Eye (tissue), 1 donor: ENCODE data around the gene TMEM239.
"Not testable (repeated sequence)": the region's sequence is repeated elsewhere in the genome, so short reads cannot be mapped to it uniquely, and the experiment has no call there.

Experiments
- DNase-seq: peaks from one replicate; pipeline ENCODE4 v3.0.0-alpha.2; 2015

Gene TMEM239

DNA sequence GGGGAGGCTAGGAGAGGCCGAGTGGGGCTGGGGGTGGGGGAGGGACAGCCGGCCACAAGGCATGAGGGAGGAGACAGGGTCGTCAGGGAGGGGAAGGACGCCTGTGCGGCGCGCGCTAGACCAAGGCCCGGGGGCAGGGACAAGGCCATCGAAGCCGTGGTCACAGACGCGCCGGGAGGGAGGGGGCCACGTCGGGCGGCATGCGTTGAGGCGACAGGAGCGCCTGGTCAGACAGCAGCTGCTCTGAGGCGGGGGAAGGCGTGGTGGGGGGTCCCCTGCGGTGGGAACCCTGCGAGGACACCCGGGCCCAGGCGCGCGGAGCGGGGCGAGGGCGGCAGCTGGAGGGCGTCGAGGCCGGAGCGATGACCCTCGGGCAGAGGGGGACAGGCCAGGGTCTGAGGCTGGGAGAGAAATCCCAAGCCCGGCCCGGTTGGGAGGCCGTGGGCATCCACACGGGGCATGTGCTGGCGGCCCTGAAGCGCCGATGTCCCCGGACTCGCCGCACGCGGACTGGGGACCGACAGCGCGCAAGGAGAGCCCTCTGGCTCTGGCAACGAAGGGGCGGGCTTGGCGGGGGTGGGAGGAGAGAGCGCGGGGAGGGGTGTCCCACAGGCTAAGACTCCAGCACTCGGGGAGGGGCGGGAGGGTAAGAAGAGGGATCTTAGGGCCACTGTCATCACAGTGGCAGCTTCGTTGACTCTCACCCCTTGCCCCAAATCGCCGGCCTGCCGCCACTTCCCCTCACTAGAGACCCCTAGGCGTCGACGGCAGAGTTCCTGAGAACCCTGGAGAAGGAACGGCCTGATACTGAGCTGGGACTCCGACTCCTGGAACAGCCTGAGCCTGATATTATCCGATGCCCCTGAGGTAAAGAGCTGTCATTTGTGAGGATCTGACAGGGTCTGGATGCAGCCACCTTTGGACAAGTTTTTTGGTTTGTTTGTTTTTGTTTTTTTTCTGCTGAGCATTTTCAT lies 5.0 kb downstream of the TMEM239 start:
- DNase-seq, result peak; percentile 26

DNA sequence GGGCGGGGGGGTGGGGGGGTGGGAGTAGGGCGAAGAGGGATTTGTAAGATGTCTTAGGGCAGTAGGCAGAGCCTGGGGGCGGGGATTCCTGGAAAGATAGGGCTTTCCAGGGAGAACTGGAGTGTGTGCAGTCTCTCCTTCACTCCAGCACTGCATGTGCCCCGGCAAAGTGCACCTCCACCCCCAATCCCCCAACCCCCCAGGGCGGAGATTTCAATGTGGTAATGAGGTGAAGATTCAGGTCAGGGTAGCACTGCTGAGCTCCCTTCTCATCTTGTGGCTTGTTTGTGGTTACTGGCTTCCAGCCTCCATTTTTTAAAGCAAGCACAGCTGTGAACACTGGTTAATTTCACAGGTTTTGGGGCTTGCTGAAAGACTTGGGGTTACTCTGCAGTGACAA lies 5.9 kb downstream of the TMEM239 start:
- DNase-seq, result peak; percentile 4

DNA sequence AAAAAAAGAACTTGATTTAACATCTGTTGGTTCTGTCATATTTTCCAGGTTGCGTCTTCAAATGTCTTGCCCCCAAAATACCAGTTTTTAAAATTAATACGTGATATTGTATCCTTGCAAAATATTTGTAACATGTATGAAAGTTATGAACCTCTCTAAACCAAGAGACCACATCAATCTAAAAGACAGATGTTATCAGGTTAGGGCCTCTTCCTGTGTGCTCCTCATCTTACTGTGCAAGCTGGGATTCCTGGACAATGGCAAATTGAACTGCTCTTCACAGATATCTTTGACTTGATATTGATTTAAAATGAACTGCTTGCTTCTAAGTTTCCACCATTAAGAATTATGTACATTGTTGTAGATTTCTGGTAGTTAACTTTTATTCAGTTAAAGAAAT lies 9.6 kb downstream of the TMEM239 start:
- DNase-seq, result no peak

DNA sequence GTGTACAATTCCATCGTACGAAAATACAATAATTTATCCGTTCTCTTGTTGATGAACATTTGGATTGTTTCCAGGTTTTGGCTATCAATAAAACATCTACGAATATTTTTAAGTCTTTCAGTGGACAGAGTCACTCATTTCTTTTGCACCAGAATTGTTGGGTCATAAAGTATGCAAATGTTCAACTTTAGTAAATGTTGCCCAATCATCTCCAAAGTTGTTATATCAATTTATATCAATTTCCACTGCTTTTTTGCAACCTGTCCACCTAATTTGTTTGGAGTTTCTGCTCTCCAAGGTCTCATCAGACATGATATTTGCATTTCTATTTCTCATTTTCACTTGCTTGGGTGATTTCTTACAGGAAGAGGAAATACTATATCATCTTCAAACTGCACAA lies 10.5 kb downstream of the TMEM239 start:
- DNase-seq, result no peak

DNA sequence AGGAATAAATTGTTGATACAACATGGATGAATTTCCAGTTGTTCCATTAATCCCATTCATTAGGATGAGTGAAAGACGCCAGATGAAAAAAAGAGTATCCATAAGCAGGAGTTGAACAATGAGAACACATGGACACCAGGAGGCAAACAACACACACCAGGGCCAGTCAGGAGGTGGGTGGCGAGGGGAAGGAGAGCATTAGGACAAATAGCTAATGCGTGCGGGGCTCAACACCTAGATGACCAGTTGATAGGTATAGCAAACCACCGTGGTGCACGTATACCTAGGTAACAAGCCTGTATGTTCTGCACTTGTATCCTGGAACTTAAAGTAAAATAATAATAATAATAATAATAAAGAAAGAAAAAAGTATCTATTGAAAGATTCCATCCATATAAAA lies 13.2 kb downstream of the TMEM239 start:
- no peak for DNase-seq

DNA sequence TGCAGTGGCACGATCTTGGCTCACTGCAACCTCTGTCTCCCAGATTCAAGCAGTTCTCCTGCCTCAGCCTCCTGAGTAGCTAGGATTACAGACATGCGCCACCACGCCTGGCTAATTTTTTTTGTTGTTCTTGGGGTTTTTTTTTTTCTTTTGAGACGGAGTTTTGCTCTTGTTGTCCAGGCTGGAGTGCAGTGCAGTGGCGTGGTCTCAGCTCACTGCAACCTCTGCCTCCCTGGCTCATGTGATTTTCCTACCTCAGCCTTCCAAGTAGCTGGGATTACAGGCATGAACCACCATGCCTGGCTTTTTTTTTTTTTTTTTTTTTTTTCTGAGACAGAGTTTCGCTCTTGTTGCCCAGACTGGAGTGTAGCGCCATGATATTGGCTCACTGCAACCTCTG lies 15.0 kb downstream of the TMEM239 start:
- DNase-seq, result not testable (repeated sequence)

DNA sequence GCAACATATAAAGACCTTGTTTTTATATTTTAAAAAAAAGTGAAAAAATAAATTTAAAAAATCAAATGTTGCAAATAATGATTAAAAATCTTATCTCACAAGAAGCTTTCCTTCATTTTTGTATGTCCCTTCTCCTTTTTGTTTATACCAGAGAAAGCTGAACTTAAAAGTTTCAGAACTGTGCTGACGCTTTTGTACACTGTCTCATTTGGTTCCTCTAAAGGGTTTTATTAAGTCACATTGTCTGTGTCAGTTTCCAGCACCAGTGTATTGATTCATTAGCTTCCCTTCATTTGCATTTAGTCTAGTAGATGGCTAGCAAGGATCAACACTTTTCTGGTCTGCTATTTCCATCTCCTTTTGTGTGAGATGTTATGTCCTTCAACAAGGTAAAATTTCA lies 17.6 kb downstream of the TMEM239 start:
- DNase-seq, result no peak

DNA sequence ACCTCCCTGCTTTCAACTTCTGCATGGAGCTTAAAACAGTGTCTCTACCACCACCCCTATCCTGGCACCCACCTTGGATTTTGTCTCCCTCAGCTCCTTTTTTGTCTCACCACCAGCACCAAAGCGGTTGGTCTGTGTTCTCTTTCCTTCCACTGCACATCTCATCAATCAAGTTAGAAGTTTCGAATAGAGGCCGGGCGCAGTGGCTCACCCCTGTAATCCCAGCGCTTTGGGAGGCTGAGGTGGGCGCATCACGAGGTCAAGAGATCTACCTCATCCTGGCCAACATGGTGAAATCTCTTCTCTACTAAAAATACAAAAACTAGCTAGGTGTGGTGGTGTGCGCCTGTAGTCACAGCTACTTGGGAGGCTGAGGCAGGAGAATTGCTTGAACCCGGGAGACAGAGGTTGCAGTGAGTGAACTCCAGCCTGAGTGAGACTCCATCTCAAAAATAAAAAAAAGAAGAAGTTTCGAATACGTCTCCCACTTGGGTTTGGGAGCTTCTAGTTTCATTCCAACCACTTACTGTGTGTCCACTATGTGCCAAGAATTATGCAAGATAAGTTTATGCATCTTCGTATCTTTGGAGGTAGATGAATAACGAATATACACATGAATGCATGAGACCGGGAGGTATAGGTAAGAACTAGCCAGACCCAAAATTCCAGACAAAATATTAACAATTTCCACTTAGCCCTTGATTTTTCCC lies 18.4 kb downstream of the TMEM239 start:
- DNase-seq, result no peak

DNA sequence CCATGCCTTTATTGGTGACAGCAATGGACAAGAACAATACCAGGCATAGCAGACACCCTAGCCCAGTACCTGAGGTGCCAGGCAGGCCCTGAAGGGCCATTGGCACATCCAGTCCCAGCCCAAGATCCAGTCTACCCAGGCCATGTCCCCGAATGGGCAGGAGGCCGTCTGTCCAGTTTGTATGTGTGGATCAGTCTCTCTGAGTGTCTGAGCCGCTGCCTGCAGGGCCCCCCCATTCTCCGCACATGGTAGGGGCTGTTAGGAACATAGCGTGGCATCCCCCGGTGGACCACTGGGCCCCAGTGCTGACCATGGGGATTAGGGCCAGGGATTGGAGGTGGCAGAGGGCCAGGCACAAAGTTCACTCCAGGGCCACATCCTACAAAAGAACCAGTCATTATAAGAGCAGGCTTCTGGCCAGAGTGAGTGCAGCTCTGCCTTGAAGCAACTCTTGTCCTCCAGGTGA lies 19.2 kb downstream of the TMEM239 start:
- DNase-seq, result no peak

DNA sequence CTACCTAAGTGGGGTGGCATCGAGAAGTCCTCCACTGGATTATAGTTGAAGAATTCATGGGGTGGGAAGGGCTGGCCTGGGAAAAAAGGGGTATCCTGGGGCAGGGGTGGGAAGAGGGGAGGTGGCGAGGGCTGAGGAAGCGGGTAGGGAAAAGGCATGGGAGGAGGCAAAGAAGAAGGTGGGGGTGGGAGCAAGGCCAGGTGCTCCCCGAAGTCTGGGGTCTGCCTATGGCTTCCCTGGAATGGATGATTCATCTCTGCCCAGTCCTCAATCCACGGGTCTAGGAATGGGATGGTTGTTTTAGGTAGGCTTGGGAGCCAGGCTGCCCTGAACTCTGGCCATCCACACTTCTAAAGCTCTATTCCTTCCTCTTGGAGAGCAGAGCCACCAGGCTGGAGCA lies 19.9 kb downstream of the TMEM239 start:
- DNase-seq, result no peak

DNA sequence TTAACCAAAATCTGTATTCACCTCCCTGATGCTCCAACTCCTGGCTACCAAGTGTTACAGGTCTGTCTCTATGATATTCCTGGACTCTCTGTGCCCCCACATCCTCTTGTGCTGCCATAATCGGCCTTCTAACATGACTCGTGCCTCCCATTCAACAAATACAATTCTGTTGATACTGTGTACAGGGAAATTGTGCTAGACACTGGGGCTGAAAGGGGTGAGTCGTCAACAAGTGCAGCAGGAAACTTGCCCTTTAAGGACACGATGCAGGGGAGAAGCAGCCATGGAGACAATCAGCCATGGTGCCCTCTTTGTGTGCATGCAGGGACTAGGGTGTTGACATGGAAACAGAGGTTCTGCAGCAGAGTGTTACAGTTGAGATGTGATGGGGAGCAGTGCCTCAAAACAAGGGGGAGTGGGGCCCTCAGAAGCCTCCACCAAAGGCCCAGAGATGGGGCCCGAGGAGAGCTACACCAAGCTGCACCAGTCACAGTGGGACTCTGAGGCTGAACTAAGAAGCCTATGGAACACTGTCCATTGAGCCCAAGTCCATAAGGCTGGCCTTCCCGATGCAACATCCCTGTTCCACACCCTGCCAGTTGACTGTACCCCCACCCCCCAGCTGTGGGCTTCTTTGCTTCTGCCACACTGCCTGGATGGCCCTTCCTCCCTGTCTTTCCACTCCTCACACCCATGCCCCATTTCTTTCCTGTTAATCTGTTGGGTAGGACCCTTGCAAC lies 21.2 kb downstream of the TMEM239 start:
- no peak for DNase-seq

DNA sequence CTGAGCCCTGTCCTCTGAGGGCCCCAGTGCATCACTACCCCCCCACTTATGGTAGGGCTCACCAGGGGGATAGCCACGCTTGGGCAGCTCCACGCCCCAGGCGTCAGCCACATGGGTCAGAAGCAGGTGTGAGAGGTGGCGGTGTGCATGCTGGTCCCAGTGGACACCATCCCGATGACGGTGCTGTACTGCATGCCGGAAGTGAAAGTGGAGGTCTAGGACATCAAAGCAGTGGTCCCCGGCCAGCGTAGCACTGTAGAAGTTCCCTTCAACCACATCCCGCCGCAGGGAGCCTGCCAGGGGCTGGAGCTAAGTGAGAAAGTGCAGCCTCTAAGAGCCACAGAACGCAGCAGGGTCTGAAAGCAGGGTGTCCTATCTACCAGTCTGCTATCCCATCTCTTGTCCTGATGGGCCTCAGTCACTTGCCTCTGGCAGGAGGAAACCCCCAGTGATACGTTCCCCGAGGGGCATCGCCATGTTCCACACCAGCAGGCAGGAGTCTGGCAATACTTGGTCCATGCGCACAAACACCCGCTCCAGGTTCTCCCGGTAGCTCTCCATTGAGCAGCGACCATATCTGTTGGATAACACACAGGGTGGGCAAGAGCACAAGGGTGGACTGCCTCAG lies 22.1 kb downstream of the TMEM239 start:
- no peak for DNase-seq

DNA sequence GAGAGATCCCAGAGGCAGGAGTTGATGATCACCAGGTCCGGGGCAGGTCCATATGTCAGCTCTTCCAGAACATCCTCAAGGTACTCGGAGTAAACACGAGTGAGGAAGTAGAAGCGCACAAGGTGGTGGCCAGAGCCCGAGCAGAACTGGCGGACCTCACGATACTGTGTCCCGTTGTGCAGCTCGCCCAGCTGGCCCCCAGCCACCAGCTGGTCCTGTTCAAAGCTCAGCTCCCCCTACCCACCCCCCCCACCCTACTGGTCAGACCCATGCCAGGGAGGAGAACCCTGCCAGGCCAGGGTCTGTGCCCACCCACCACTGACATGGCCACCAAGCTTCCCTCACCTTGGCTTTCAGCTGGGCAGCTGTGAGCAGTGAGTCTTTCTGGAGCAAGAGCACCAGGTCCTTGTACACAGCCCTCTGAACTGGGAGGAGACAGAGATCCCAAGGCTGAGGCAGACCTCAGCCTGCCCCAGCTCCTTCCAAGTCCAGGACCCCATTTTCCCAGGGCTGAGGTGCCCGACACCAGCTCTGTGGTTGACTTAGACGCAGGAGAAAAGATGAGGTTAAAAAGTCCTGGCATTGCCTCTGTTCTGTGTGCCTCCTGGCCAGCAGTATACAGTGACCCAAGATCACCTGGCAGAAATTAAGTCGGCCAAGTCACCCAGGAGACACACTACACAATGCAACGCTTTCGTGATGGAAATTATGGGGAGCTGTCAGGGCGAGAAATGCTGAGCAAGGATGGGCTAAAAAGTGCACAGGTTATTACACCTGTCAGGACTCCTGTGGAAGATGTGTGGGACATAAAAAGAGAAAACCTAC lies 22.9 kb downstream of the TMEM239 start:
- DNase-seq, result no peak

DNA sequence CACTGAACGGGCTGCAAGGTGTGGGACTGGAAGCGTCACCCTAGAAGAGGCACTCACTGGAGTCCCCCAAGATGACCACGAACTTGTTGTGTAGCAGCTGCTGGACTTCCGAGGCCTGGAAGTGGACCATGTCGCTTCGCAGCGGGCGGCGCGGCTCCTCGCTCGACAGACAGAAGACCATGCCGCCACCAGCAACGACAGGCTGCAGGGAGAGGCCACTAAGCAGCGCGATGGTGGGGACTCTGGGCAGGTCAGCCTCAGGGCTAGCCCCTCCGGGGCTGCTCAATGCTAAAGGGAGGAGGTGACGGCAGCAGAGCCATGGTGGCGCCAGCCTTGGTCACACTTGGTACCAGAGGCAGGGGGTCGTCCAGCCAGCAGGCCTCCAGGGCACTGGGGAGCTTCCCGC lies 23.6 kb downstream of the TMEM239 start:
- peak; percentile 4 for DNase-seq

DNA sequence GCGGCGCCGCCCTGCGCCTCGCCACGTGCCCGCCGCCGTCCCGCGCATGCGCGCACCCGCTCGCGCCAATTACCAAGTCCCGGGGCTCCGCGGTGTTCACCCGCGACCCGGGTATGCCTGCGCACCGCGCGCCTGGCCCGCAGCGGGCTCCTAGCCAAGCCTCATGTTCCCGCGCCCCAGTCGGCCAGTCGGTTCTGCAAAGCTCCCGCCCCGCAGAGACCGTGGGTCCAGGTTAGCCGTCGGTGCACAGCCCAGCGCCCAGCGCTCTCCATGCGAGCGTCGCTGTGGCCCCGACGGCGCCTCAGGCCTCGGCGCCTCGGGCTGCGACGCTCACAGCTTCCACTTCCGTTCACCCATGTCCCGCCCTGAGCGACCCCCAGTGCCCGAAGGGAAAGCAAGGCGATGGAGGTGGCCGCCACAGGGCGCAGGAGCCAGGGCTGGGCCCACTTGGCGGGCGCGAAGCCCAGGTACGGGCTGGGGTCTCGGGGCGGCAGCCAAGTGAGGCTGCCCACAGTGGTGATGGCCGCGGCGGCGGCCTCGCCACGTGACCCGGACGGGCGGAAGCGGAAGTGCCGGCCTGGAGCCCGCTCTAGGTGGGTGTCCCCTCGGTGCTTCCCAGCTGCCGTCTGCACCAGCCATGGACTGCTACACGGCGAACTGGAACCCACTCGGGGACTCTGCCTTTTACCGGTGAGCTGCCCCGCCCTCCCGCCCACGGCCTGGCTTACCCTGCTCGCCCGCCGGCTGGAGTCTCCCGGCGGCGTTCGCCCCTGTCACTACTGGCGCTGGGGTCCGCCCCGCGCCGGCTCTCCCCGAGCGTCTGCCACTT lies 24.2 kb downstream of the TMEM239 start, which contains the start of the genes PCED1A and VPS16:
Gene PCED1A (minus strand): TSS at position 518 of the 829 bp plus-strand sequence. CDS start 743 bp downstream, outside the sequence.
Gene VPS16 (plus strand): TSS at position 608 of the 829 bp plus-strand sequence. CDS start 30 bp downstream, at position 638.
- DNase-seq, result peak; percentile 94

DNA sequence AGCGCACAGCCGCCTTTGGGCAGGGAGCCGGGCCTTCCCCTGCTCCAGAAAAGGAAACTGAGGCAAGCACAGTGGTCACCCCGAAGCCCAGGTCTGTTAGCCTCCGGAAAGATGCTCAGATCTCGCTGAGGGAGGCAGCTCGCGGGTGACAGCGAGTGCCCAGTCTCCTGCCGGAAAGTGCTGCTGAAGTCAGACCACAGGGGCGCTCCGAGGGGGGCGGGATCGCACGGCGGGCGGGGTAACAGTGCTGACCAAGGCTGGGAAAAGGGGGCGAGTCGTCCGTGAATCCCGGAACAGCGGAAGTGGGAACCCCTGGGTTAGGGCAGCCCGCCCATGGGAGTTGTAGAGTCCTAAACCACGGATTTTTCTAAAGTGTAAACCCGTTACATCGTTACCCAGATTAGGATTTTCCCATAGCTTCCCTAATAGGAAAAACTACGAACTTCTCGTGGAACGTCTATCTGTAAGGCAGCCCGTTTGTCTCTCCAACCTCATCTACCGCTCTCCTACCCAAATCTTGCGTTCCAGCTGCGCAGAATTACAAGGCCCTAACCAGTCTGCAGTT lies 24.9 kb downstream of the TMEM239 start:
- DNase-seq, result peak; percentile 56

DNA sequence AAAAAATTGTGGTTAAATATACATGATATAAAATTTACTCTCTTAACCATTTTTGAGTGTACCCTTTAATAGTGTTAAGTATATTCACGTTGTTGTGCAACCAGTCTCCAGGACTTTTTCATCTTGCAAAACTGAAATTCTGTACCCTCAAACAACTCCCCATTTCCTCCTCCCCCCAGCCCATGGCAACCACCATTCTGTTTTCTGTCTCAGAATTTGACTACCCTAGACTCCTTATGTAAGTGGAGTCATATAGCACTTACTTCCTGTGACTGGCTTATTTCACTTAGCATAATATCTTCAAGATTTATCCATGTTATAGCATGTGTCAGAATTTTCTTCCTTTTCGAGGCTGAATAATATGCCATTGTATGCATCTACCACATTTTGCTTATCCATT lies 29.4 kb downstream of the TMEM239 start:
- DNase-seq, result no peak

DNA sequence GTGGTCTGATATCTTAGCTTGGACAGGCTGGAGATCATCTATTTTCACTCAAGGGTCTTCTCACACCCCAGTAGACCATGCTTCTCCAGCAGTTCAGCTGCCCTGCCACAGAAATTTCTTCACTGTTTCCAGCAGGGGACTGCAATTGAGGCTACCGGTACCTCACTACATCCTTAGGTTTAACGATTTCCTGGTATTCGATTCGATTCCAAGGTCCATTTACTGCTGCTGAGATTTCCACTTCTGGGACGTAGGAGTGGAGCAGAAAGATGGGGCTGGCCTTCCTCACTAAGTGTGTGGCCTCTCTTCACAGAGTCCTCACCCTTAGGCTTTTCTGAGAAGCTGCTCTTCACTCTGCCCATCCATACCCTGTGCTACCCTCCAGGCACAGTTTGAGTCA lies 30.5 kb downstream of the TMEM239 start:
- DNase-seq, result no peak

DNA sequence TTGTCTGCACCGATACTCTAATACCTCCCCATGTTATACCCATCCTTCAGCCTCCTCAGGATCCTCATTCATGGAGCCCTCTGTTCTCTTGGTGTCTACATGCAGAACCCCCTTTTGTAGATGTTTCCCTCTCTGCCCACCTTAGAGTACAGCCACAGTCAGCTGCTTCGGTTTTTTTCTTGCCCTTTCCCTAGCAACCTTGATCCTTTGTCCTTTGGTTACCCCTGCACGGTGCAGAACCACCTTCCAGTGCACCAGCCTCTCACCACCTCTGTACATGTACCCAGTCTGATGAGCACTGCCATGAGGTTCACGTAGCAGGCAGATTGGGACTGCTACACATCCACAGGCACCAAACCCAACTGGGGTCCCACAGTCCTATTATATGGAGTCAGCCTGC lies 31.6 kb downstream of the TMEM239 start:
- no peak for DNase-seq

DNA sequence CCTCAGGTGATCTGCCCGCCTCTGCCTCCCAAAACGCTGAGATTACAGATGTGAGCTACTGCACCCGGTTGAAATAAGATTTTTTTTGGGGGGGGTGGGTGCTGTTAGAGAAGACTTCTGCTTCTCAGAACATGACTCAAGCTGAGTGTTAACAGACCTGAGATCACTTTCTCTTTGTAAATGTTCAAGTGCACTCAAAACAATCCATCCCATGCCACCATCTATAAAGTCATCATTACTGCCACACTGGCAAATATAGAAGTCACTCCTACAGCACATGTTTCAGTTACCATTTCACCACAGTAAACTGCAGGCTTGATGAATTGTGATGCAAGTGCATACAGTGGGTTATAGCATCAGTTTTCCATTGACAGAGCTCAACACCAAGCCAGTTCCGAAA lies 33.4 kb downstream of the TMEM239 start:
- no peak for DNase-seq
